K562 (cell line): ENCODE results near the gene EFHD2. TPM values are rescaled to one million over a fixed set of nuclear protein-coding genes. Genes with fewer than 3 reads are reported as not detected.

Experiments used
- ATAC-seq: fragments of 200-7000 bp; cut with Tn5 transposase; 3 replicates; pipeline ENCODE4 v1.9.1; 2020; ENCODE audit warnings: moderate library complexity
- BruUV-seq: library from RNA; stranded (reverse); fragments of 400-500 nt; replicated peaks from 2 replicates; lab custom pipeline; 2021; lab: Mats Ljungman, UMichigan
- CTCF ChIA-PET: fragments of 300-600 bp; formaldehyde crosslinking; extraction: SDS; loops from one replicate; lab custom pipeline; 2021; ENCODE audit warnings: low intra/inter-chr PET ratio; lab: Yijun Ruan, JAX
- POLR2A ChIA-PET: fragments of 300-600, 350-650 bp; sonication (Branson Sonifier 250); formaldehyde crosslinking; extraction: SDS; loops from one replicate; lab custom pipeline; 2021; ENCODE audit warnings: antibody characterized with exemption, inconsistent platforms; lab: Yijun Ruan, JAX
- DNase-seq, 4 experiments: peaks; one replicate each; pipeline versions ENCODE4 v3.0.0 to v3.0.0-alpha.2; 2011 to 2018; ENCODE audit warnings: low spot score in 3 of 4, mixed read lengths in 3 of 4; ENCODE audit errors: extremely low read depth in 1 of 4
- FAIRE-seq: peaks from 2 replicates; lab custom pipeline; 2011; peaks lifted over from hg19 to GRCh38; lab: Jason Lieb, UNC
- H2AFZ ChIP-seq: 2 replicates; pipeline ENCODE4 v1.6.0; 2011; ENCODE audit warnings: low read depth, low read length, control low read depth, inconsistent platforms
- H3K27ac ChIP-seq: fragments of 200-600 bp; 3 replicates; pipeline ENCODE4 v1.8.0; 2011; ENCODE audit warnings: low read depth, mild to moderate bottlenecking, control low read depth, inconsistent platforms, low read length, moderate library complexity, mixed read lengths; ENCODE audit errors: extremely low read depth
- H3K27me3 ChIP-seq, 2 experiments: fragments of 300-600 bp in 1 of 2; 2 replicates in 1 of 2; 3 replicates in 1 of 2; pipeline versions ENCODE4 v1.6.0 to v1.8.0; 2011; ENCODE audit warnings: inconsistent platforms in 2 of 2, low read length in 2 of 2, mild to moderate bottlenecking in 1 of 2, mixed read lengths in 1 of 2, moderate library complexity in 1 of 2; ENCODE audit not compliant: control insufficient read depth in 2 of 2, insufficient read depth in 2 of 2
- H3K36me3 ChIP-seq: fragments of 300-600 bp; 3 replicates; pipeline ENCODE4 v1.8.0; 2011; ENCODE audit warnings: mild to moderate bottlenecking, low read length, inconsistent platforms; ENCODE audit not compliant: control insufficient read depth, insufficient read depth
- H3K4me1 ChIP-seq, 2 experiments: fragments of 200-600 bp in 1 of 2; replicated peaks in 1 of 2; 2 replicates in 1 of 2; 3 replicates in 1 of 2; pipeline versions ENCODE4 v1.5.1 to v1.8.0; 2011; ENCODE audit warnings: inconsistent platforms in 2 of 2, low read length in 2 of 2, mild to moderate bottlenecking in 1 of 2, mixed read lengths in 1 of 2, moderate library complexity in 1 of 2; ENCODE audit not compliant: control insufficient read depth in 2 of 2, insufficient read depth in 2 of 2
- H3K4me2 ChIP-seq: 2 replicates; pipeline ENCODE4 v1.6.1; 2011; ENCODE audit warnings: low read length, control low read depth, inconsistent platforms, mixed read lengths; ENCODE audit not compliant: insufficient read depth
- H3K4me3 ChIP-seq: fragments of 200-600 bp; sonication (generic), shearing (Covaris generic); 2 replicates; pipeline ENCODE4 v1.5.1; 2016; ENCODE audit warnings: control low read depth, inconsistent platforms
- H3K79me2 ChIP-seq: fragments of 200-600 bp; 3 replicates; pipeline ENCODE4 v1.8.0; 2011; ENCODE audit warnings: low read length, inconsistent platforms; ENCODE audit not compliant: control insufficient read depth, insufficient read depth
- H3K9ac ChIP-seq, 2 experiments: 2 replicates each; pipeline versions ENCODE4 v1.6.0 to v1.6.1; 2011; ENCODE audit warnings: low read depth in 2 of 2, low read length in 2 of 2, control low read depth in 1 of 2, inconsistent platforms in 1 of 2, mild to moderate bottlenecking in 1 of 2, mixed read lengths in 1 of 2; ENCODE audit not compliant: insufficient read depth in 1 of 2
- H3K9me1 ChIP-seq: one replicate; pipeline ENCODE4 v1.6.0; 2011; ENCODE audit warnings: inconsistent platforms, mild to moderate bottlenecking, low read length, moderate library complexity; ENCODE audit not compliant: control insufficient read depth, insufficient read depth
- H3K9me3 ChIP-seq: replicated peaks from 2 replicates; pipeline ENCODE4 v1.5.1; 2011; ENCODE audit warnings: low read depth, low read length, inconsistent platforms; ENCODE audit not compliant: control insufficient read depth, insufficient read depth
- H4K20me1 ChIP-seq: replicated peaks from 2 replicates; pipeline ENCODE4 v1.6.1; 2011; ENCODE audit warnings: low read length, inconsistent platforms, mixed read lengths; ENCODE audit not compliant: control insufficient read depth, insufficient read depth
- ZKSCAN8 ChIP-seq: fragments of 200-800 bp; sonication (Bioruptor generic); IDR thresholded peaks from 2 replicates; pipeline ENCODE4 v1.6.1; 2016; ENCODE audit warnings: missing genetic modification characterization, missing compliant biosample characterization
- ZNF449 ChIP-seq: fragments of 250-450 bp; sonication (Bioruptor Pico); IDR thresholded peaks from 2 replicates; pipeline ENCODE4 v1.8.0; 2022; ENCODE audit warnings: moderate library complexity, mild to moderate bottlenecking, inconsistent platforms
- WGBS: fragments of 100-300 bp; shearing (Covaris generic); methylation state at CpG from one replicate; pipeline ENCODE4 v1.1.6; 2016; ENCODE audit warnings: low coverage, mixed read lengths; ENCODE audit not compliant: insufficient coverage; ENCODE audit errors: missing lambda C conversion rate; 5-methylcytosine and 5-hydroxymethylcytosine counted together
- in situ Hi-C: fragments of 300-500 bp; cut with MboI; formaldehyde crosslinking; loops from 4 replicates; pipeline ENCODE4 v1.15.0; 2018; ENCODE audit warnings: inconsistent platforms, mixed read lengths
- intact Hi-C: fragments of 100-400 bp; cut with micrococcal nuclease; formaldehyde crosslinking; loops from 2 replicates; pipeline ENCODE4 v1.14.2; 2022
- polyA plus RNA-seq, 8 experiments: library from polyadenylated mRNA; depleted of rRNA in 4 of 8; stranded (reverse) in 5 of 8; unstranded in 3 of 8; fragments of >200 nt; fragmentation: Nextera tagmentation in 2 of 8; fragmentation: Illumina TruSeq in 1 of 8; extraction: Ambion mirVana in 2 of 8; extraction: Trizol in 1 of 8; gene quantifications; 2 replicates each; pipeline versions ENCODE4 v1.2.1 to v1.2.3, GENCODE V29; 2011 to 2014; ENCODE audit warnings: inconsistent platforms in 1 of 8, missing spikeins in 1 of 8
- total RNA-seq, 7 experiments: library from RNA; depleted of rRNA in 6 of 7; stranded (reverse); fragments of >200 nt in 6 of 7; fragmentation: Illumina TruSeq in 2 of 7; extraction: Trizol in 2 of 7; gene quantifications; 2 replicates each; pipeline versions ENCODE4 v1.2.1 to v1.2.3, GENCODE V29; 2011 to 2021; ENCODE audit warnings: low replicate concordance in 1 of 7

The EFHD2 gene
- total and polyA plus RNA-seq, 9 of the 15 experiments (the other 6 are each of a cell fraction or from before 2014, with no cell fraction given): 1.7 to 73.5 (median 25.2) TPM

GRCh38 chr1:15425958-15426357, 16.3 kb downstream of the EFHD2 start:
- CTCF ChIA-PET: no interaction called here

More at GRCh38 chr1:15425958-15426357, 16.3 kb downstream of the EFHD2 start:
- Histone ChIP-seq H4K20me1 (peaks cover 4% of the 10 kb centered on the region; the same call in 1 of the 2 replicates), H3K79me2 (peaks cover 10% of the 10 kb centered on the region; the same call in 1 of the 3 replicates), H3K4me1 (peaks cover 23 to 69% of the 10 kb centered on the region in 2 experiments; a peak in 4 of 5 replicates), H2AFZ (no peak overlapping the region), H3K27me3 (no peaks in the 10 kb centered on the region), H3K9ac (peak overlapping the region in 1 of 2 experiments; percentile 77; a peak in 2 of 4 replicates), H3K36me3 (peaks cover 39% of the 10 kb centered on the region; the same call in 2 of the 3 replicates), H3K9me3 (no peaks in the 10 kb centered on the region), H3K27ac (no peak overlapping the region; the same call in 2 of the 3 replicates), H3K9me1 (peaks cover 5% of the 10 kb centered on the region), H3K4me2 (no peak overlapping the region), H3K4me3 (no peak overlapping the region)
- BruUV-seq: no TSS peak
- POLR2A ChIA-PET: interaction anchor here (0.6 to 1.0 kb wide), 2 partner anchors 14 to 97 kb away, joined by 3 read pairs; no protein-coding TSS in a partner anchor
- DNase-seq (no peak), FAIRE-seq (no peak), ATAC-seq (no peak)
- peak; percentile 75 for TF ChIP-seq ZKSCAN8 (CRISPR knock-in tag)
- TF ChIP-seq ZNF449 (CRISPR knock-in tag): no peak
- in situ Hi-C loops: loop anchor here (5.0 to 10.0 kb wide), 2 partner anchors 99 to 301 kb away; no protein-coding TSS in a partner anchor
- intact Hi-C loops: no loop called here
- 65% methylated on average over 6 of the region's 6 CpGs for WGBS
